Iris pigment epithelial cell (primary cell): ENCODE measurements around the gene MADCAM1.
A peak's percentile ranks its signal among the peaks of the same experiment; 100 is the strongest.

Experiments used
- DNase-seq: peaks from one replicate; pipeline ENCODE4 v3.0.0-alpha.2; 2011; ENCODE audit warnings: low read depth

MADCAM1 gene

DNA sequence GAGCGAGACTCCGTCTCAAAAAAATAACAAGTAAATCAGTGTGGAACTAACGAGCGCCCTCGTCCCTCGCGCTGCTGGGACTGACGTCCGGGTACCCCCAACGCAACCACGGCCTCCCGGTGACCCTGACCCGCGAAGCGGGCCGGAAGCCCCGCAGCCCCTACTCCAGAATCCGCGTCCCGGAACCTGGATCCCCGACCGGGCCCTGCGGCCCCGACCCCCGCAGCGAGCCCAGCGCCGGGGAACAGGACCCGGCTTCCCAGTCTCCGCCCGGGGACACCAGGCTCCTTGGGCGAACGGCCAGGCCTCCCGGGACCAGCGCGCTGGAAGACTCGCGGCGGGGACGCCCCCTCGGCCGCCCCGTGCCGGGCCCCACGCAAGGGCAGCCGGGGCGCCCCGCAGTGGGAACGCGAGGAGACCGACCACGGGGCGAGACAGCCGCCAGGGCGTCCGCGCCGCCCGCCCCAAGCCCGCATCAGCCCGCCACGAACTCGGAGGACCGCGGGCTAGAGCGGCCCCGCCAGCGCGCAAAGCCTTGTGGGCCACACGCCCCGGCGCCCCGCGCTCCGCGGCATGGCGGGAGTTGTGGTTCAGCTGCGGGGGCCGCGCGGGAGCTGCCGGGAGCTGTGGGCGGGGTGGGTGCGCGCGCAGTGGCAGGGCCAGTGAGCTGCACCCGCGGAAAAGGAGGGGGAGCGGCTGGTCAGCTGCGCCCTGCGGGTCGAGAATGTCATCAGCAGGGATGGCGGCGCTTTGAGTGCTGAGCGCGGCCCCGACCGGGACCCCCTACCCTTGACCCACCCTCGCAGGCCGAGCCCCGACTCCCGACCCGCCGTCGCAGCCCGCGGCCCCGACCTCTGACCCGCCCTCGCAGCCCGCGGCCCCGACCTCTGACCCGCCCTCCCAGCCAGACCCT is 7.5 kb upstream of the MADCAM1 start:
- peak; percentile 96 for DNase-seq

DNA sequence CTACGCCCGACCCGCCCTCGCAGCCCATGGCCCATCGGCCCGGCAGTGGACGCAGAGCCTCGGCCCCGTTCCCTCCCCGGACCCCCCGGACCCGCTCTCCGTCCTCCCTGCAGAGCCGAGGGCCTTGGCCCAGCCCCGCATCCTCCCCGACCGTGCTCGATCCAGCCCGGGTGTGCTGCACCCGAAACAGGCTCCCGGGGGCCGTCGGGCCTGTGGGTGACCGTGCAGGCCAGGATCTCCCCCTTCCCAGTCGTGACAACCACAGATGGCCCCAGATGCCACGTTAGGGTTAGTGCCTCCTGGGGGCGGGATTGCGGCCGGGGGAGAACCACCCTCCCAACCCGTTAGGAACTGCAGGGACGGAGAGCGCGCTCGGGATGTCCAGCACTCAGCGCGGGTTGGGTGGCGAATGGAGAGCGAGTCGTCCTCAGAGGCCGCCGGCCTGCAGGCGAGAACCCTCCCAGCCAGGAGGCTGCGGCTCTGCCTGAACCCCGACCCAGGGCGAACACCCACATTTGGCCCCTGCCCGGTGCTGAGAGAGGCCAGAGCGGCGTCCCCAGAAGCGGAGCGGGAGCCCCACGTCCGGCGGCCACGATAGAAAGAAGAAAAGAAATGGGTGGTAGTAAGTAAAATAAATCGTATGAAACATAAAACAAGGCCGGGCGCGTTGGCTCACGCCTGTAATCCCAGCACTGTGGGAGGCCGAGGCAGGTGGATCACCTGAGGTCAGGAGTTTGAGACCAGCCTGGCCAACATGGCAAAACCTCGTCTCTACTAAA is 6.7 kb upstream of the MADCAM1 start:
- DNase-seq: peak; percentile 30

GRCh38 chr19:491146-491741 is 5.0 kb upstream of the MADCAM1 start:
- no peak for DNase-seq

DNA sequence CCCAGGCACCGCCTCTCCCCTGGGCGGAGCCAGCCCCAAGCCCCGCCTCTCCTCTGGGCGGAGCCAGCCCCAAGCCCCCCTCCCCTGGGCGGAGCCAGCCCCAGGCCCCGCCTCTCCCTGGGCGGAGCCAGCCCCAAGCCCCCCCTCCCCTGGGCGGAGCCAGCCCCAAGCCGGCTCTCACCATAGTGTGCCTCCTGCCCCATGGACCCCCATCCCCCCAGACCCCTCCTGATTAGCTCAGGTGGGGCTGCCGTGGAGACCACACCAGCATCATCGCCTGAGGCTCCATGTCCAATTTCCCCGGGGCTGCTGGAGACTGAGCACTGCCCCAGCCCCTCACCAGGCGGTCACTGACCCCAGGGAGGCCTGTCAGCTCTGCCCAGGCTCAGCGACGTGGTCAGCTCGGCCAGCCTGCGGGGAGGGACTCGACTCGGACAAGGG is 4.2 kb upstream of the MADCAM1 start:
- DNase-seq: no peak

DNA sequence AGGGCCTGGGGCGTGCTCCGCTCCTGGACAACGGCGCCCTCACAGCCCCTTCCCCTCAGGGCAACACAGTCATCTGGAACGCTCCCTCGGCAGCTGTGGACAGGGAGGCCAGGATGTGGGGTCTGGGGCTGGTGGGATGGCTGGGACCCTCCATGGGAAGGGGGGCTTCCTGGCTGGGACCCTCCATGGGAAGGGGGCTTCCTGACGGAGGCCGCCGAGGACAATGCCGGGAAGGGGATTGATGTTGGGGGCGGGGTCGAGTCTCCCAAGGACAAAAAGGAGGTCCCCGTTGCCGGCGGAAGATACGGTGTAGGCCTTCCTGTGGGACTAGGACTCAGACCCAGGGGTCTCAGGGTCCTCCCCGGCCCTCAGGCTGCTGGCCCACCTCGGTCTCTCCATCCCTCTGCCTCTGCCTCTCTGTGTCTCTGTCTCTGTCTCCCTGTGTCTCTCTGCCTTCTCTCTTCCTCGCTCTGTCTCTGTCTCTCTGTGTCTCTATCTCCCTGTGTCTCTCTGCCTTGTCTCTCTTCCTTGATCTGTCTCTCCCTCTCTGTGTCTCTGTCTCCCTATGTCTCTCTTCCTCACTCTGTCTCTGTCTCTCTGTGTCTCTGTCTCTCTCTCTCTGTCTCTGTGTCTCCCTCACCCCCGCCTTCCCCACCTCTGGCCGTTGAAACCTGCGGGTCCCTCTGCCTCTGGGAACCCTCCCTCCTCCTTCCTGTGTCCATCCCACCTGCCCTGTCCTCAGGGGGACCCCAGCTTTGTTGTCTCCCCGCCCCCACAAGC is 2.7 kb upstream of the MADCAM1 start:
- no peak for DNase-seq

- no peak for DNase-seq
Measured at GRCh38 chr19:494171-495080, 1.9 kb upstream of the MADCAM1 start.

DNA sequence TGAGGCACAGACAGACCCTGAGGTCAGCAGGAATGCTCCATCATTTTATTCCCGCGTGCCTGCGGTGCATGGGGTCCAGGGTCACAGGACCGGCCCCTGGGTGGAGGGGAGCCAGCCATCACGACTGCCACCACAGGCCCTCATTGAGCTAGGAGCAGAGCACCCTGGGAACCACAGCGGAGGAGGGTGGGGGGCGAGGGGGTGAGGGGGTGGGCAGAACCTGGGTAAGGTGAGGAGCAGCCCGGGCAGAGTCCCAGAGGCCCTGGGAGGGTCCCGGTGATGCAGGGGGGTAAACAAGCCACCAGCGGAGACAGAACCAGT is 1.2 kb upstream of the MADCAM1 start:
- DNase-seq: no peak

DNA sequence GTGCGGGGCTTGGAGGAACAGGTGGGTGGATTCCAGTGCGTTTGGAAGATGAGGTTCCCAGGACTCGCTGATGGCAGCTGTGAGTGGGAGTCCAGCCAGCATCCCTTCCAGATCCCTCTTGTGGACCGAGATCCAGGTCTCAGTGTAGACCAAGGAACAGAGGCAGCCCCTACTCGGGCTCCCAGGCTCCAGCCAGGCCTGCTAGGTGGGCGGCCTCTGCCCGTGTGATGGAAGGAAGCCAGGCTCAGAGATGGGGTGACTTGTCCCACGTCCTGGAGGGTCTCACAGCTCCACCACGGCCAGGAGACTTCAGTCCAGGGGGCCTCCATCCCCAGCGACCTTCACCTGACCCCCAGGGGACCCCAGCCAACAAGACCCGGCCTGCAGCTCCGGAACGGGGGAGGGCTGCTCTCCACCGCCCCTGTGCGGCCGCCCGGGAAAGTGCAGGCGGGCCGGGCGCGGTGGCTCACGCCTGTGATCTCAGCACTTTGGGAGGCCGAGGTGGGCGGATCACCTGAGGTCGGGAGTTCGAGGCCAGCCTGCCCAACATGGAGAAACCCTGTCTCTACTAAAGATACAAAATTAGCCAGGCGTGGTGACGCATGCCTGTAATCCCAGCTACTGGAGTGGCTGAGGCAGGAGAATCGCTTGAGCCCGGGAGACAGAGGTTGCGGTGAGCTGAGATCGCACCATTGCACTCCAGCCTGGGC is 729 bp upstream of the MADCAM1 start:
- DNase-seq: no peak

GRCh38 chr19:496986-497385 is 700 bp downstream of the MADCAM1 start:
- no peak for DNase-seq

DNA sequence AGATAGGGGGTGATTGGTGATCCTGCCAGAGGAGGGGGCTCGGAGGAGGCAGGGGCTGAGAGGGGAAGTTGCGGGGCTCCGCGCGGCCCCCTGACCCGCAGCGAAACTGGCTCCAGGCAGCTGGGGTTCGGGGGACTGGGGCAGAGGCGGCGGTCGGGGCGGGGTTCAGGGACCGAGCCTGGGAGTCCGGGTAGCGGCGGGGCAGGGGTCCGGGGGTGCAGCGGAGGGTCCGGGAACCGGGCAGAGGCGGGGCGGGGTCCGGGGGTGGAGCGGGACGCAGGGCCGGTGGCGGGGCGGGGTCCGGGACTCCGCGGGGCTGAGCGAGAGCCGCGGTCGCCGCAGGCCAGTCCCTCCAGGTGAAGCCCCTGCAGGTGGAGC is 1.2 kb downstream of the MADCAM1 start:
- DNase-seq: no peak

- no peak for DNase-seq
Measured at GRCh38 chr19:497869-498510, 1.7 kb downstream of the MADCAM1 start.

DNA sequence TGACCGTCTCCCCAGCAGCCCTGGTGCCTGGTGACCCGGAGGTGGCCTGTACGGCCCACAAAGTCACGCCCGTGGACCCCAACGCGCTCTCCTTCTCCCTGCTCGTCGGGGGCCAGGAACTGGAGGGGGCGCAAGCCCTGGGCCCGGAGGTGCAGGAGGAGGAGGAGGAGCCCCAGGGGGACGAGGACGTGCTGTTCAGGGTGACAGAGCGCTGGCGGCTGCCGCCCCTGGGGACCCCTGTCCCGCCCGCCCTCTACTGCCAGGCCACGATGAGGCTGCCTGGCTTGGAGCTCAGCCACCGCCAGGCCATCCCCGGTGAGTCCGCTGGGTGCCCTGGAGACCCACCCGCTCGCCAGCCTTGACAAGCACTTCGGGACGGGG is 2.2 kb downstream of the MADCAM1 start:
- no peak for DNase-seq

DNA sequence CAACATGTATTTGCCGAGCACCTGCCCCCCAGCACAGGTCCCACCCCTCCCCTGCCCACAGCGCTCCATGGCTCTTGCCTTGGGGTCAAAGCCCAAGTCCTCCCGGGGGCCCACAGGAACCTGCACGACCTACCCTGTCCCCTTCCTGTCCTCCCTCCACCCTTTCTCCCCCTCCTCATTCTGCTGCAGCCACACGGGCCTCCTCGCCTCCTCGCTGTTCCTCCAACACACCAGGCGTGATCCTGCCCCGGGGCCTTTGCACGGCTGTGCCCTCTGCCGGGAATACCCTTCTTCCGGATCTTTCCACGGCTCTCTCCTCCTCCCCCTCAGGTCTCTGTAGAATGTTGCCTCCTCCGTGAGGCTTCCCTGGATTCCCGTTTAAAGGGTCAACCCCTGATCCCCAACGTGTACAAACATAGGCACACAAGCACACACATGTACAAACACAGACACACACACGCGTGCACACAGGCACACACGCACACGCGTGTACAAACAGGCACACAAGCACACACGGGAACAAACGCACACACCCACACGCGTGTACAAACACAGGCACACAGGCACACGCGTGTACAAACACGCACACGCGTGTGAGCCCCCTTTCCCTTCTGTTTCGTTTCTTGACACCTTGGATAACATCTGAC is 2.8 kb downstream of the MADCAM1 start:
- no peak for DNase-seq

DNA sequence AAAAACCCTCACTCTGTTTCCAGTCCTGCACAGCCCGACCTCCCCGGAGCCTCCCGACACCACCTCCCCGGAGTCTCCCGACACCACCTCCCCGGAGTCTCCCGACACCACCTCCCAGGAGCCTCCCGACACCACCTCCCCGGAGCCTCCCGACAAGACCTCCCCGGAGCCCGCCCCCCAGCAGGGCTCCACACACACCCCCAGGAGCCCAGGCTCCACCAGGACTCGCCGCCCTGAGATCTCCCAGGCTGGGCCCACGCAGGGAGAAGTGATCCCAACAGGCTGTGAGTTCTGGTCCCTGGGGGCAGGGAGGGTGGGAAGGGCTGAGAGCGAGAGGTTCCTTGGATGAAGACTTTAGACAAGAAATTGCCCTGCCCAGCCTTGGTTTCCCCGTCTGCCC is 5.4 kb downstream of the MADCAM1 start:
- DNase-seq: no peak

- no peak for DNase-seq
Measured at GRCh38 chr19:504616-505015, 8.3 kb downstream of the MADCAM1 start.

DNA sequence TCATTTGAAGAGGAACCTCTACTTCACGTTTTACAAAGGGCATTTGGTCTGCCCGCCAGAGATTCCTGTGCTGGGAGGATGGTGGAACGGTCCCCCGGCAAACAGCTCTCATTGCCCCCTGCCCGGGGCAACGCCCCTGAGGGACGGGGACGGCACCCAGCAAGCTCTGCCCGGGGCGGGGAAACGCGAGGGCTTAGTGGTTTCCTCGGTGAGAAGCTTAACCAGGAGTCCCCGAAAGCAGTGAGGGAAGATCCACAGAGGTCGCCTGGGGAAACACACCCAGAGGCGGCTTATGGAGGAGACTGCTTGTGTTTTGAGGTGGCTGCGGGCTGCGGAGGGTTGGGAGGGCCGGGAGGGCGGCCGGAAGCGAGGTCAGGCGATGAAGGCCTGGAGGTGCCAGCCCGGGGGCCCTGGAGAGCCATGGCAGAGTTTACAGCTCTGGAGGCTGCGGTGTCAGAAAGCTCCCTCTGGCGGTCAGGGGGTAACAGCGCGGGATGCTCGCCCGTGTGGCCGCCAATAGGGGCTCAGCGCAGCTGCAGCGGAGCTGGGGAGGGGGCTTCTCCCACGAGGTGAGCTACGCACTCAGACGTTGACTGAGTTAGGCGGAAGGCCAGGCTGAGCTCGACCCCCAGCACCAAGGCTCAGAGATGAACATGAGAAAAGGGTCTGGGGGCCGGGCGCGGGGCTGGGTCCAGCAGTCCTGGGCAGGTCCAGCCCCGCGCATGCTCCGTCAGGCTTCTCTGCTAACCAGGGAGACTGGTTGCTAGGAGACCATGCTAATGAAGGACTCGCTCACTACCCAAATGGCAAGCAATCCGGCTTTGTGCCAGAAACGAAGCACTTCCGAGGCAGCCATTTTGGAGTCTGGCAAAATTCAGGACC is 10.4 kb downstream of the MADCAM1 start:
- peak; percentile 86 for DNase-seq

DNA sequence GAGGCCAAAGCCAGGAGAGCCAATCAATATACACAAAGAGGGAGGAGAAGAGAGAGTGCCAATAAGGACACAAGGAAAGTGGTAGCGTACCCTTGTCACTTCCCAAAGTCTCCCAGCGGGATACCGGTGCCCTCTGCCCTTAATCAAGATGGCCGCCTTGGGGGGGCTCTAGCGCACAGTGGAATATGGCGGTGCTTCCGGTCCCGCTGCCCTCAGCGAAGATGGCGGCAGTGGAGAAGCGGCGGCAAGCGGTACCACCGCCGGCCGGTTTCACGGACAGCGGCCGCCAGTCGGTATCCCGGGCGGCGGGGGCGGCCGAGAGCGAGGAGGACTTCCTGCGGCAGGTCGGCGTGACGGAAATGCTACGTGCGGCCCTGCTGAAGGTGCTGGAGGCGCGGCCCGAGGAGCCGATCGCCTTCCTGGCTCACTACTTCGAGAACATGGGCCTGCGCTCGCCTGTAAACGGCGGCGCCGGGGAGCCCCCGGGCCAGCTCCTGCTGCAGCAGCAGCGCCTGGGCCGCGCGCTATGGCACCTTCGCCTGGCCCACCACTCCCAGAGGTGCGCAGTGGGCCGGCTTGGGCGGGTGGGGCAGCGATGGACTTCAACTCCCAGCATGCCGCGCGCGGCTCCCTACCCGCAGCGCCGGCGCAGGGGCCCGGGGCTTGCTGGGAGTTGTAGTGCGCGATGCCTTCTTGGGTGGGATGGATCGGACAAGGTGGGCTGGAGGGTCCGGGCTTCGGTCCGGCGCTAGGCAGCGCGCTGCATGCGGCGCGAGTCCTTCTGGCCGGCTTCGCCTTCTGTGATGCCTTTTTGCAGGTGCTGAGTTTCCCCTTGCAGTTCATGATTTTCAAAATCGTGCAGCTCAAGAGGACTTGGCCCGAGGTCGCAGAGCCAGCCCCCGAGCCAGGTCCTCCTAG is 11.3 kb downstream of the MADCAM1 start, which contains the start of gene TPGS1:
TPGS1 (plus strand) TSS at position 212 of the 918 bp plus-strand sequence; CDS start at position 222, 10 bp downstream.
- DNase-seq: peak; percentile 100
